Natural killer cell (primary cell): ENCODE results near the gene MYO1D. TPM values are rescaled to one million over a fixed set of nuclear protein-coding genes. Genes with fewer than 3 reads are reported as not detected.

ENCODE experiments used
- ATAC-seq, 3 donors: fragments of 150-1000 bp in 2 of 3; fragments of 200-7000 bp in 1 of 3; cut with Tn5 transposase; 1 replicate in 1 of 3; 2 replicates in 2 of 3; pipeline ENCODE4 v1.10.0; 2021; ENCODE audit warnings: mild to moderate bottlenecking in 2 of 3, moderate library complexity in 2 of 3
- DNase-seq, 2 donors: peaks; one replicate each; pipeline versions ENCODE4 v3.0.0 to v3.0.0-alpha.2; 2013 to 2021; ENCODE audit warnings: mixed read lengths in 1 of 2
- H3K27ac ChIP-seq: one replicate; pipeline ENCODE4 v1.5.1; 2013; ENCODE audit warnings: mild to moderate bottlenecking, low read length
- H3K27me3 ChIP-seq: one replicate; pipeline ENCODE4 v1.6.1; 2013; ENCODE audit warnings: low read length; ENCODE audit not compliant: control insufficient read depth, insufficient read depth
- H3K36me3 ChIP-seq: one replicate; pipeline ENCODE4 v1.6.1; 2013; ENCODE audit warnings: low read length; ENCODE audit not compliant: control insufficient read depth, insufficient read depth
- H3K4me1 ChIP-seq: one replicate; pipeline ENCODE4 v1.6.1; 2013; ENCODE audit warnings: low read length; ENCODE audit not compliant: control insufficient read depth, insufficient read depth
- H3K4me3 ChIP-seq: one replicate; pipeline ENCODE4 v1.5.1; 2013; ENCODE audit warnings: low read length
- H3K9me3 ChIP-seq: one replicate; pipeline ENCODE4 v1.6.1; 2013; ENCODE audit warnings: low read length; ENCODE audit not compliant: control insufficient read depth, insufficient read depth
- H3K27ac Mint-ChIP-seq, 2 donors: one replicate each; pipeline ENCODE4 v1.8.0; 2022; ENCODE audit warnings: mild to moderate bottlenecking in 2 of 2, mixed read lengths in 2 of 2, moderate library complexity in 1 of 2
- H3K27me3 Mint-ChIP-seq, 2 donors: one replicate each; pipeline ENCODE4 v1.8.0; 2022; ENCODE audit warnings: low read depth in 2 of 2, mixed read lengths in 2 of 2
- H3K36me3 Mint-ChIP-seq: one replicate; pipeline ENCODE4 v1.8.0; 2022; ENCODE audit warnings: mixed read lengths
- H3K4me1 Mint-ChIP-seq, 2 donors: one replicate each; pipeline ENCODE4 v1.8.0; 2022; ENCODE audit warnings: mixed read lengths in 2 of 2
- H3K4me3 Mint-ChIP-seq: one replicate; pipeline ENCODE4 v1.8.0; 2022; ENCODE audit warnings: mild to moderate bottlenecking, moderate library complexity, mixed read lengths
- H3K9me3 Mint-ChIP-seq, 2 donors: one replicate each; pipeline ENCODE4 v1.8.0; 2022; ENCODE audit warnings: mixed read lengths in 2 of 2
- WGBS: methylation state at CpG from one replicate; pipeline ENCODE4 v1.1.7; 2013; ENCODE audit warnings: missing lambda C conversion rate; ENCODE audit not compliant: insufficient coverage; 5-methylcytosine and 5-hydroxymethylcytosine counted together
- intact Hi-C: fragments of 100-400 bp; cut with micrococcal nuclease; formaldehyde crosslinking; loops from one replicate; pipeline ENCODE4 v1.14.2; 2022
- total RNA-seq, 4 donors: library from RNA; stranded (reverse); fragments of 120-200 nt in 1 of 4; gene quantifications; one replicate each; pipeline versions ENCODE4 v1.2.3 to v1.2.4, GENCODE V29; 2013 to 2022
- TF ChIP-seq, protein P1 (sequence below): fragments of 200-600 bp; IDR thresholded peaks from one replicate; pipeline ENCODE4 v1.8.0; 2022; ENCODE audit warnings: antibody characterized with exemption

Gene MYO1D
- total RNA-seq, 3 donors from 2014 or later (not counting 1 experiment from before 2014, with no cell fraction given), result 6.8 to 20.2 (median 10.5) TPM

DNA sequence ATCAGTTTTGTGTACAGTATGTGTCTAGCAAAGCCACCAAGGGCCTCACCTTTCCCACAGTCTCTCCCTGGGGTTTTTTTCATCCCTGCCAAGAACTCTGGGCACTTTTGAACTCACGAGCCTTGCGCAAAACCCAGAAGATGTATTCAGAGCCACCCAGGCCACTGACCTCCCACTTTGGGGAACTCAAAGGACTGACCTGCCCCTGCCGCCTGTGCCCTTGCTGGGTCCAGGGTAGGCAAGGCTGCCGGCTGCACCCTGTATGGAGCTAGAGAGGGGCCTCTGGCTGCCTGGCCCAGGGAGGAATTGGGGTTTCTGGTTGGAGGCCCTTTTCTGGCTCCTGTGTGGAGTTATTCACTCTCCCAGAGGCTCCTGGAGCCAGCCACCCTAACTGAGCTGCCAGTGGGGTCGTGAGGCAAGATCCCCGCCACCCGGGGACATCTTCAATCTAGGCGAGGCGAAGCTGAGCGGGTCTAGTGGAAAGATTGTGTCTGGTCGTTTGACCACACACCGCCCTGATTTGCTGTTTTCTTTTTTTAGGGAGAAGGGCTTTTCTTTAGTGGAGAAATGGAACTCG lies 388.2 kb downstream of the MYO1D start:
- intact Hi-C loops, result no loop called here
- TF ChIP-seq, protein P1, sequence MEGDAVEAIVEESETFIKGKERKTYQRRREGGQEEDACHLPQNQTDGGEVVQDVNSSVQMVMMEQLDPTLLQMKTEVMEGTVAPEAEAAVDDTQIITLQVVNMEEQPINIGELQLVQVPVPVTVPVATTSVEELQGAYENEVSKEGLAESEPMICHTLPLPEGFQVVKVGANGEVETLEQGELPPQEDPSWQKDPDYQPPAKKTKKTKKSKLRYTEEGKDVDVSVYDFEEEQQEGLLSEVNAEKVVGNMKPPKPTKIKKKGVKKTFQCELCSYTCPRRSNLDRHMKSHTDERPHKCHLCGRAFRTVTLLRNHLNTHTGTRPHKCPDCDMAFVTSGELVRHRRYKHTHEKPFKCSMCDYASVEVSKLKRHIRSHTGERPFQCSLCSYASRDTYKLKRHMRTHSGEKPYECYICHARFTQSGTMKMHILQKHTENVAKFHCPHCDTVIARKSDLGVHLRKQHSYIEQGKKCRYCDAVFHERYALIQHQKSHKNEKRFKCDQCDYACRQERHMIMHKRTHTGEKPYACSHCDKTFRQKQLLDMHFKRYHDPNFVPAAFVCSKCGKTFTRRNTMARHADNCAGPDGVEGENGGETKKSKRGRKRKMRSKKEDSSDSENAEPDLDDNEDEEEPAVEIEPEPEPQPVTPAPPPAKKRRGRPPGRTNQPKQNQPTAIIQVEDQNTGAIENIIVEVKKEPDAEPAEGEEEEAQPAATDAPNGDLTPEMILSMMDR, result no peak
- Histone ChIP-seq H3K36me3 (peaks cover 26% of the 10 kb centered on the region), H3K4me3 (no peak overlapping the region), H3K9me3 (no peaks in the 10 kb centered on the region), H3K27ac (no peak overlapping the region), H3K4me1 (peaks cover 66% of the 10 kb centered on the region), H3K27me3 (no peaks in the 10 kb centered on the region)
- Mint-ChIP-seq H3K36me3 (no peaks in the 10 kb centered on the region), H3K4me3 (peak overlapping the region; percentile 91), H3K27me3 (no peaks in the 10 kb centered on the region), H3K9me3 (no peaks in the 10 kb centered on the region), H3K4me1 (peaks cover 65 to 67% of the 10 kb centered on the region in 2 donors), H3K27ac (peak overlapping the region in 1 of 2 donors; percentile 73)
- 91% methylated on average over 13 of the region's 13 CpGs for WGBS
- DNase-seq (no peak), ATAC-seq (no peak)

DNA sequence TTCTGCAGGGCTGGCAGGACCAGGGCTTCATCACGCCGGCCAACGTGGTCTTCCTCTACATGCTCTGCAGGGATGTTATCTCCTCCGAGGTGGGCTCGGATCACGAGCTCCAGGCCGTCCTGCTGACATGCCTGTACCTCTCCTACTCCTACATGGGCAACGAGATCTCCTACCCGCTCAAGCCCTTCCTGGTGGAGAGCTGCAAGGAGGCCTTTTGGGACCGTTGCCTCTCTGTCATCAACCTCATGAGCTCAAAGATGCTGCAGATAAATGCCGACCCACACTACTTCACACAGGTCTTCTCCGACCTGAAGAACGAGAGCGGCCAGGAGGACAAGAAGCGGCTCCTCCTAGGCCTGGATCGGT lies 388.8 kb downstream of the MYO1D start:
- no peaks in the 10 kb centered on the region for H3K27me3 Mint-ChIP-seq
- 86% methylated on average over 16 of the region's 16 CpGs for WGBS
- Histone ChIP-seq H3K27ac (no peak overlapping the region), H3K9me3 (no peaks in the 10 kb centered on the region), H3K4me3 (peak overlapping the region; percentile 45), H3K27me3 (no peaks in the 10 kb centered on the region), H3K36me3 (peaks cover 26% of the 10 kb centered on the region), H3K4me1 (peaks cover 63% of the 10 kb centered on the region)
- H3K9me3 Mint-ChIP-seq, result no peaks in the 10 kb centered on the region
- peaks cover 65 to 69% of the 10 kb centered on the region in 2 donors for H3K4me1 Mint-ChIP-seq
- H3K4me3 Mint-ChIP-seq, result peak overlapping the region; percentile 91
- ATAC-seq (no peak), DNase-seq (peak in 1 of 2 donors; percentile 28)
- intact Hi-C loops, result no loop called here
- H3K36me3 Mint-ChIP-seq, result no peaks in the 10 kb centered on the region
- TF ChIP-seq, protein P1, result no peak
- peak overlapping the region; percentile 68 to 73 for H3K27ac Mint-ChIP-seq

DNA sequence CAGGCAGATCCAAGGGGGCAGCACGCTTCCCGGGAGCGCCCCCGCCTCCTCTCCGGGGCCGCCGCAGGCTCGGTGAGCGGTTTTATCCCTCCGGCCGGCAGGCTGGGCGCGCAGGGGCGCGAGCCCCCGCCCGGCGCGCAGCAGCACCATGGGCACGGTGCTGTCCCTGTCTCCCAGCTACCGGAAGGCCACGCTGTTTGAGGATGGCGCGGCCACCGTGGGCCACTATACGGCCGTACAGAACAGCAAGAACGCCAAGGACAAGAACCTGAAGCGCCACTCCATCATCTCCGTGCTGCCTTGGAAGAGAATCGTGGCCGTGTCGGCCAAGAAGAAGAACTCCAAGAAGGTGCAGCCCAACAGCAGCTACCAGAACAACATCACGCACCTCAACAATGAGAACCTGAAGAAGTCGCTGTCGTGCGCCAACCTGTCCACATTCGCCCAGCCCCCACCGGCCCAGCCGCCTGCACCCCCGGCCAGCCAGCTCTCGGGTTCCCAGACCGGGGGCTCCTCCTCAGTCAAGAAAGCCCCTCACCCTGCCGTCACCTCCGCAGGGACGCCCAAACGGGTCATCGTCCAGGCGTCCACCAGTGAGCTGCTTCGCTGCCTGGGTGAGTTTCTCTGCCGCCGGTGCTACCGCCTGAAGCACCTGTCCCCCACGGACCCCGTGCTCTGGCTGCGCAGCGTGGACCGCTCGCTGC lies 389.3 kb downstream of the MYO1D start:
- peak overlapping the region; percentile 45 for H3K4me3 ChIP-seq
- H3K27ac Mint-ChIP-seq, result peak overlapping the region; percentile 68 to 73
- WGBS, result 38% methylated on average over 59 of the region's 59 CpGs
- DNase-seq, result peak; percentile 36 to 60
- H3K4me1 ChIP-seq, result peaks cover 58% of the 10 kb centered on the region
- H3K9me3 Mint-ChIP-seq, result no peaks in the 10 kb centered on the region
- no peaks in the 10 kb centered on the region for H3K36me3 Mint-ChIP-seq
- no peaks in the 10 kb centered on the region for H3K27me3 ChIP-seq
- H3K4me3 Mint-ChIP-seq, result peak overlapping the region; percentile 91
- TF ChIP-seq, protein P1, result no peak
- intact Hi-C loops, result loop anchor here (1.0 to 2.0 kb wide), 3 partner anchors 15 to 122 kb away; no protein-coding TSS in a partner anchor
- H3K4me1 Mint-ChIP-seq, result peaks cover 60 to 63% of the 10 kb centered on the region in 2 donors
- H3K27ac ChIP-seq, result no peak overlapping the region
- peaks cover 28% of the 10 kb centered on the region for H3K36me3 ChIP-seq
- no peaks in the 10 kb centered on the region for H3K9me3 ChIP-seq
- no peaks in the 10 kb centered on the region for H3K27me3 Mint-ChIP-seq
- peak in 1 of 3 donors; percentile 12 for ATAC-seq
